ENCODE results near the gene C17orf114.

DNA sequence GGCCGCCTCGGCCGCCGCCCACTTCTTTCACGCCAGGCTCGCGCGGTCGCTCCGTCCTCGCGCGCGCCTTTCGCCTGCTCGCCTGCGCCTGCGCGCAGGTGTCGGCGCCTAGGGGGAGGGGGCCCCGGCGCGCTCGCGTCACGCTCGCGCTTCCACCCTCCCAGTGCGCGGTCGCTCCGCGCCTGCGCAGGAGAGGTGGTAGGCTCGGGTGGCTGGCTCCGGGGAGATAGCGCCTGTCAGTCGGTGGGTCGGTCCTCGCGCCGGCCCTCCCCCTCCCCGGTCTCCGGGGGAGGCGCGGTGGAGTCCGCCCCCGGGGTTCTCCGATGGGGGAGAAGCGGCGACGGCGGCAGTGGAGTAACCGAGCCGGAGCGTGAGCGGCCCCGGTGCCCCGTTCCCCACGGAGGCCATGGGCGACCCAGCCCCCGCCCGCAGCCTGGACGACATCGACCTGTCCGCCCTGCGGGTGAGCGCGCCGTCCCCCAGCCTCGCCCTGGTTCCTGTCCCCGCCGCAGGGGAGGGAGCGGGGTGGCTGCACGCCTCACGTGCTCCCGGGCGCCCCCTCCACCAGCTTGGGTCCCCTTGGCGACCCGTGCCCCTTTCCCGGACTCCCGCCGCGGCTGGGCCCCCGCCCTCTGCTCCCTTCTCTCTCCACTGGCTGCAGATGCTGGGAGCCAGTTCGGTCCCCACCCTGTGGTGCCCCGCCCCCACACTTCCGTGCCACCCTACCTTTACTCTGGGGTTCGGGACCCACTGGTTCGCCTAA lies 31.2 kb upstream of the C17orf114 start, which contains the start of gene MINK1:
- TF ChIP-seq, protein P1, sequence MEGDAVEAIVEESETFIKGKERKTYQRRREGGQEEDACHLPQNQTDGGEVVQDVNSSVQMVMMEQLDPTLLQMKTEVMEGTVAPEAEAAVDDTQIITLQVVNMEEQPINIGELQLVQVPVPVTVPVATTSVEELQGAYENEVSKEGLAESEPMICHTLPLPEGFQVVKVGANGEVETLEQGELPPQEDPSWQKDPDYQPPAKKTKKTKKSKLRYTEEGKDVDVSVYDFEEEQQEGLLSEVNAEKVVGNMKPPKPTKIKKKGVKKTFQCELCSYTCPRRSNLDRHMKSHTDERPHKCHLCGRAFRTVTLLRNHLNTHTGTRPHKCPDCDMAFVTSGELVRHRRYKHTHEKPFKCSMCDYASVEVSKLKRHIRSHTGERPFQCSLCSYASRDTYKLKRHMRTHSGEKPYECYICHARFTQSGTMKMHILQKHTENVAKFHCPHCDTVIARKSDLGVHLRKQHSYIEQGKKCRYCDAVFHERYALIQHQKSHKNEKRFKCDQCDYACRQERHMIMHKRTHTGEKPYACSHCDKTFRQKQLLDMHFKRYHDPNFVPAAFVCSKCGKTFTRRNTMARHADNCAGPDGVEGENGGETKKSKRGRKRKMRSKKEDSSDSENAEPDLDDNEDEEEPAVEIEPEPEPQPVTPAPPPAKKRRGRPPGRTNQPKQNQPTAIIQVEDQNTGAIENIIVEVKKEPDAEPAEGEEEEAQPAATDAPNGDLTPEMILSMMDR (IDR thresholded peaks at IDR 0.05; ENCODE audit: low read depth, low read length) = no peak
- TF ChIP-seq EZH2phosphoT487 (IDR thresholded peaks at IDR 0.05; ENCODE audit: low read depth) = no peak
